OCI-LY1 (cell line): ENCODE measurements around the gene CISD1.

Experiments used
- H2AFZ ChIP-seq: fragments of 200-600 bp; sonication (generic), shearing (Covaris generic); 2 replicates; pipeline ENCODE4 v1.6.0; 2014; ENCODE audit warnings: antibody characterized with exemption, mild to moderate bottlenecking, low read length
- H3F3A ChIP-seq: fragments of 200-600 bp; sonication (generic), shearing (Covaris generic); 2 replicates; pipeline ENCODE4 v1.6.0; 2014; ENCODE audit warnings: mild to moderate bottlenecking, antibody characterized with exemption, low read length, moderate library complexity; ENCODE audit not compliant: insufficient read depth
- H3K27ac ChIP-seq: fragments of 200-600 bp; sonication (generic); 2 replicates; pipeline ENCODE4 v1.5.1; 2014; ENCODE audit warnings: low read length, mixed run types, mild to moderate bottlenecking, low read depth; ENCODE audit not compliant: poor library complexity, severe bottlenecking
- H3K27me3 ChIP-seq: fragments of 200-600 bp; sonication (generic); 2 replicates; pipeline ENCODE4 v1.6.0; 2014; ENCODE audit warnings: antibody characterized with exemption, mild to moderate bottlenecking, low read length, moderate library complexity; ENCODE audit not compliant: insufficient read depth
- H3K36me3 ChIP-seq: fragments of 200-600 bp; sonication (generic); 2 replicates; pipeline ENCODE4 v1.6.1; 2014; ENCODE audit warnings: mild to moderate bottlenecking, antibody characterized with exemption, low read length, moderate library complexity, mixed read lengths; ENCODE audit not compliant: insufficient read depth
- H3K4me1 ChIP-seq: fragments of 200-600 bp; sonication (generic); 2 replicates; pipeline ENCODE4 v1.5.1; 2014; ENCODE audit warnings: mild to moderate bottlenecking, low read length, moderate library complexity; ENCODE audit not compliant: insufficient read depth, severe bottlenecking
- H3K4me2 ChIP-seq: fragments of 200-600 bp; sonication (generic), shearing (Covaris generic); 2 replicates; pipeline ENCODE4 v1.6.1; 2014; ENCODE audit warnings: low read length
- H3K4me3 ChIP-seq: fragments of 200-600 bp; sonication (generic); 2 replicates; pipeline ENCODE4 v1.5.1; 2014; ENCODE audit warnings: low read length, low read depth, mild to moderate bottlenecking, mixed read lengths; ENCODE audit not compliant: poor library complexity, severe bottlenecking
- H3K79me2 ChIP-seq: fragments of 200-600 bp; shearing (Covaris generic); 2 replicates; pipeline ENCODE4 v1.6.1; 2016; ENCODE audit warnings: mixed run types, low read length, mixed read lengths; ENCODE audit not compliant: insufficient read depth
- H3K9ac ChIP-seq: fragments of 200-600 bp; sonication (generic), shearing (Covaris generic); 2 replicates; pipeline ENCODE4 v1.6.1; 2014; ENCODE audit warnings: mild to moderate bottlenecking, low read length, mixed read lengths
- H3K9me2 ChIP-seq: fragments of 200-600 bp; sonication (generic), shearing (Covaris generic); 2 replicates; pipeline ENCODE4 v1.6.1; 2014; ENCODE audit warnings: low read depth, mild to moderate bottlenecking, low read length, mixed read lengths
- H3K9me3 ChIP-seq: fragments of 200-600 bp; shearing (Covaris generic); 2 replicates; pipeline ENCODE4 v1.6.1; 2014; ENCODE audit warnings: low read length, mixed read lengths
- H4K20me1 ChIP-seq: fragments of 200-600 bp; sonication (generic), shearing (Covaris generic); 2 replicates; pipeline ENCODE4 v1.6.0; 2016; ENCODE audit warnings: mild to moderate bottlenecking, low read length; ENCODE audit not compliant: insufficient read depth
- CTCF ChIP-seq: fragments of 200-600 bp; sonication (generic), shearing (Covaris generic); IDR thresholded peaks from 2 replicates; pipeline ENCODE4 v1.5.1; 2017; ENCODE audit warnings: mild to moderate bottlenecking, antibody characterized with exemption, low read length, moderate library complexity, mixed read lengths
- EZH2 ChIP-seq: fragments of 200-600 bp; sonication (generic), shearing (Covaris generic); IDR thresholded peaks from 2 replicates; pipeline ENCODE4 v1.8.0; 2017; ENCODE audit warnings: borderline replicate concordance, mixed run types, mild to moderate bottlenecking, antibody characterized with exemption, low read length, moderate library complexity, mixed read lengths

The CISD1 gene

GRCh38 chr10:58318346-58318745 lies 49.4 kb downstream of the CISD1 start:
- Histone ChIP-seq H3K4me1 (no peaks in the 10 kb centered on the region), H3K9me3 (no peaks in the 10 kb centered on the region), H2AFZ (no peak overlapping the region), H3K27me3 (no peaks in the 10 kb centered on the region), H3K79me2 (no peaks in the 10 kb centered on the region), H3K9ac (no peak overlapping the region), H3K4me3 (no peak overlapping the region), H3K9me2 (no peaks in the 10 kb centered on the region), H3K36me3 (no peaks in the 10 kb centered on the region), H3F3A (no peaks in the 10 kb centered on the region), H3K4me2 (no peak overlapping the region), H4K20me1 (no peaks in the 10 kb centered on the region), H3K27ac (no peak overlapping the region)
- no peak for TF ChIP-seq EZH2
- no peak for TF ChIP-seq CTCF

- Histone ChIP-seq H3K9me2 (no peaks in the 10 kb centered on the region), H3K27ac (no peak overlapping the region), H3K9ac (no peak overlapping the region), H3K27me3 (no peaks in the 10 kb centered on the region), H3F3A (no peaks in the 10 kb centered on the region), H3K4me2 (no peak overlapping the region), H2AFZ (no peak overlapping the region), H3K9me3 (no peaks in the 10 kb centered on the region), H3K79me2 (no peaks in the 10 kb centered on the region), H3K4me3 (no peak overlapping the region), H3K36me3 (no peaks in the 10 kb centered on the region), H3K4me1 (no peaks in the 10 kb centered on the region), H4K20me1 (no peaks in the 10 kb centered on the region)
- TF ChIP-seq EZH2 (no peak), CTCF (no peak)
Measured at GRCh38 chr10:58319599-58319998, 50.6 kb downstream of the CISD1 start.

- Histone ChIP-seq H3K4me3 (no peak overlapping the region), H3K27ac (no peak overlapping the region), H3K36me3 (no peaks in the 10 kb centered on the region), H3K27me3 (no peaks in the 10 kb centered on the region), H3K4me1 (no peaks in the 10 kb centered on the region), H3K4me2 (no peak overlapping the region), H3K9ac (no peak overlapping the region), H4K20me1 (no peaks in the 10 kb centered on the region), H3K9me2 (no peaks in the 10 kb centered on the region), H2AFZ (no peak overlapping the region), H3F3A (no peaks in the 10 kb centered on the region), H3K79me2 (no peaks in the 10 kb centered on the region), H3K9me3 (no peaks in the 10 kb centered on the region)
- TF ChIP-seq CTCF (no peak), EZH2 (no peak)
Measured at GRCh38 chr10:58320351-58321049, 51.5 kb downstream of the CISD1 start.
